HL-60 (cell line): ENCODE results near the gene SNX8.

Experiments used
- DNase-seq, 2 experiments: peaks; one replicate each; pipeline ENCODE4 v3.0.0-alpha.2; 2010 to 2020; ENCODE audit warnings: low read depth in 1 of 2, low spot score in 1 of 2
- H3K27ac ChIP-seq: fragments of 250-450 bp; sonication (Bioruptor Pico); replicated peaks from 2 replicates; pipeline ENCODE4 v1.5.1; 2020; ENCODE audit warnings: mild to moderate bottlenecking, moderate library complexity
- H3K27me3 ChIP-seq: fragments of 250-450 bp; sonication (Bioruptor Pico); 2 replicates; pipeline ENCODE4 v1.5.1; 2021; ENCODE audit warnings: mild to moderate bottlenecking, moderate library complexity; ENCODE audit not compliant: insufficient read depth, poor library complexity, severe bottlenecking
- H3K4me3 ChIP-seq: replicated peaks from 2 replicates; pipeline ENCODE4 v1.5.1; 2011; ENCODE audit warnings: mild to moderate bottlenecking, control low read depth, low read length; ENCODE audit not compliant: insufficient read depth
- CTCF ChIP-seq: IDR thresholded peaks from one replicate; pipeline ENCODE4 v1.5.1; 2011; ENCODE audit warnings: low read length, control low read depth, inconsistent platforms; ENCODE audit not compliant: insufficient read depth
- GABPA ChIP-seq: IDR thresholded peaks from 2 replicates; pipeline ENCODE4 v1.6.1; 2012; ENCODE audit warnings: low read depth
- POLR2AphosphoS5 ChIP-seq: IDR thresholded peaks from 2 replicates; pipeline ENCODE4 v1.6.1; 2012; ENCODE audit warnings: low read depth
- REST ChIP-seq: IDR thresholded peaks from 2 replicates; pipeline ENCODE4 v1.6.1; 2012; ENCODE audit warnings: low read depth; ENCODE audit not compliant: insufficient replicate concordance
- SPI1 ChIP-seq: IDR thresholded peaks from 2 replicates; pipeline ENCODE4 v1.6.1; 2012; ENCODE audit warnings: low read depth, mild to moderate bottlenecking, borderline replicate concordance

Gene SNX8

GRCh38 chr7:2228921-2229320 is 85.3 kb downstream of the SNX8 start:
- TF ChIP-seq REST (no peak), POLR2AphosphoS5 (no peak), SPI1 (no peak), GABPA (no peak), CTCF (no peak)
- no peak for DNase-seq
- H3K4me3 ChIP-seq, result no peak overlapping the region
- H3K27ac ChIP-seq, result no peak overlapping the region
- no peaks in the 10 kb centered on the region for H3K27me3 ChIP-seq

- no peaks in the 10 kb centered on the region for H3K27me3 ChIP-seq
- no peak overlapping the region for H3K4me3 ChIP-seq
- TF ChIP-seq GABPA, result no peak
- TF ChIP-seq SPI1, result no peak
- TF ChIP-seq POLR2AphosphoS5, result no peak
- no peak for TF ChIP-seq REST
- TF ChIP-seq CTCF, result no peak
- no peak overlapping the region for H3K27ac ChIP-seq
- DNase-seq, result no peak
Measured at GRCh38 chr7:2227699-2228098, 86.5 kb downstream of the SNX8 start.

- TF ChIP-seq REST (no peak), CTCF (no peak), SPI1 (no peak), GABPA (no peak), POLR2AphosphoS5 (no peak)
Measured at GRCh38 chr7:2225830-2226229, 88.4 kb downstream of the SNX8 start.

More at GRCh38 chr7:2225830-2226229, 88.4 kb downstream of the SNX8 start:
- Histone ChIP-seq H3K27me3 (no peaks in the 10 kb centered on the region), H3K27ac (no peak overlapping the region), H3K4me3 (no peak overlapping the region)
- DNase-seq, result no peak
